ENCODE data around the gene SLU7.

Gene SLU7

GRCh38 chr5:160367261-160367660 lies 51.6 kb downstream of the SLU7 start:
- no peak for DNase-seq (ENCODE audit: low spot score)

GRCh38 chr5:160366230-160366629 lies 52.7 kb downstream of the SLU7 start:
- DNase-seq (ENCODE audit: low spot score) = no peak

- no peak for DNase-seq (ENCODE audit: low spot score)
These were observed 55.1 kb downstream of the SLU7 start for GRCh38 chr5:160363660-160364395.

GRCh38 chr5:160363211-160363610 lies 55.7 kb downstream of the SLU7 start:
- DNase-seq (ENCODE audit: low spot score) = no peak

- DNase-seq (ENCODE audit: low spot score) = no peak
These were observed 57.2 kb downstream of the SLU7 start for GRCh38 chr5:160361624-160362228.

- no peak for DNase-seq (ENCODE audit: low spot score)
These were observed 58.6 kb downstream of the SLU7 start for GRCh38 chr5:160360310-160360709.

- no peak for DNase-seq (ENCODE audit: low spot score)
These were observed 59.1 kb downstream of the SLU7 start for GRCh38 chr5:160359816-160360215.

- DNase-seq (ENCODE audit: low spot score) = no peak
These were observed 59.6 kb downstream of the SLU7 start for GRCh38 chr5:160359242-160359641.

- DNase-seq (ENCODE audit: low spot score) = no peak
These were observed 60.9 kb downstream of the SLU7 start for GRCh38 chr5:160357861-160358411.

GRCh38 chr5:160357394-160357793 lies 61.5 kb downstream of the SLU7 start:
- no peak for DNase-seq (ENCODE audit: low spot score)

GRCh38 chr5:160356550-160357347 lies 62.1 kb downstream of the SLU7 start:
- DNase-seq (ENCODE audit: low spot score) = no peak

GRCh38 chr5:160354666-160355065 lies 64.2 kb downstream of the SLU7 start:
- DNase-seq (ENCODE audit: low spot score) = no peak

GRCh38 chr5:160353379-160353778 lies 65.5 kb downstream of the SLU7 start:
- no peak for DNase-seq (ENCODE audit: low spot score)

GRCh38 chr5:160352308-160352707 lies 66.6 kb downstream of the SLU7 start:
- DNase-seq (ENCODE audit: low spot score) = no peak
